SKM-1 (cell line): ENCODE results near the gene ANKRD26.

Experiments used
- DNase-seq: peaks from one replicate; lab custom pipeline; 2025; ENCODE audit not compliant: unreplicated experiment; lab: John Stamatoyannopoulos, UW

The ANKRD26 gene

DNA sequence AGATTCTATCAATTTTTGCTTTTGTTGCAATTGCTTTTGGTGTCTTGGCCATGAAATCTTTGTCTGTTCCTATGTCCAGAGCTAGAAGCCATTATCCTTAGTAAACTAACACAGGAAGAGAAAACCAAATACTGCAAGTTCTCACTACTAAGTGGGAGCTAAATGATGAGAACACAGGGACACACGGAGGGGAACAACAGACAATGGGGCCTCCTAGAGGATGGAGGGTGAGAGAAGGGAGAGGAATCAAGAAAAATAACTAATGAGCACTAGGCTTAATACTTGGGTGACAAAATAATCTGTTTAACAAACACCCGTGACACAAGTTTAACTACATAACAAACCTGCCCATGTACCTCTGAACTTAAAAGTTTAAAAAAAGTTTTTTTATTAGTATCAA lies 78.2 kb downstream of the ANKRD26 start:
- no peak for DNase-seq

DNA sequence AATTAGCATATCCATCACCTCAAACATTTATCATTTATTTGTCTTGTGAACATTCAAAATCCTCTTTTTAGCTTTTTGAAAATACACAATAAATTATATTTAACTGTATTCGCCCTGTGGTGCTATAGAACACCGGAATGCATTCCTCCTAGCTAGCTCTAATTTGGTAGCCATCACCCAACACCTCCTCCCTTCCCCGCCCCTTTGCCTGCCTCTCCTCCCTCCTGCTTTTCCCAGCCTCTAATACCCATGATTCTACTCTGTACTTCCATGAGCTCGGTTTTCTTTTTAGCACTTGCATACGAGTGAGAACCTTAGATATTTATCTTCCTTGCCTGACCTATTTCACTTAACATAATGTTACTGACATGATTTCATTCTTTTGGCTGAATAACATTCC lies 80.1 kb downstream of the ANKRD26 start:
- no peak for DNase-seq

DNA sequence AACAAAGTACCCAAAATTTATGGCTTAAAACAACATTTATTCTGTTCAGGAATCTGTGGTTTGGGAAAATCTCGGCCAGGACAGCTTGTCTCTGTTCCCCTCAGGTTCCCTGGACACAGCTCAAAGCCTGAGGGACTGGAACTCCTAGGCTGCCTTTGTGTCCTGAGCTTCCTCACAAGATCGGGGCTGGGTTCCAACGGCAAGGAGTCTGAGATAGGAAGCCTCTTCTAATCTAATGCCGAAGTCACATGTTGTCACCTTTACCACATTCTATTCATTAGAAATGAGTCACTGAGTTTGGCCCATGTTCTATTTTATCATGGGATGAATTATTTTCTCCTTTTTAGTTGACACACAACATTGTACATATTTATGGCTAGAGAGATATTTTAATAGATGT lies 80.5 kb downstream of the ANKRD26 start:
- no peak for DNase-seq

DNA sequence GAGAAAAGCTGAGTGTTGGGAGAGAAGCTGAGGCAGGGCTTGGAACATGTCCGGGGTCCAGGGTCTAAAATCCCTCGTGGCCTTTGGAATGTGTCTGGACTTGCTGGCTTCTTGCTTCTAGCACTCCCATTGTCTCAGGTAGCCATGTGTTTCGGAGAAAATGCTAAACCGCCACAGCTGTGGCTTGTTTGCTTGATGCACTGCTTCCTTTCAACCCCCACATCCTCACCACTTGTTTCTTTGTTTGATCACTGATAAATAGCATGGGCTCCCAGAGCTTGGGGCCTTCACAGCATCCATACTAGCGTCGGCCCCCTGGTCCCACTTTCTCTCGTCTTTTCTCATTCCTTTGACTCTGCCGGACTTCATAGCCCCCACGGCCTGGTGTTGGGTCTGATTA lies 102.7 kb downstream of the ANKRD26 start:
- DNase-seq: no peak

DNA sequence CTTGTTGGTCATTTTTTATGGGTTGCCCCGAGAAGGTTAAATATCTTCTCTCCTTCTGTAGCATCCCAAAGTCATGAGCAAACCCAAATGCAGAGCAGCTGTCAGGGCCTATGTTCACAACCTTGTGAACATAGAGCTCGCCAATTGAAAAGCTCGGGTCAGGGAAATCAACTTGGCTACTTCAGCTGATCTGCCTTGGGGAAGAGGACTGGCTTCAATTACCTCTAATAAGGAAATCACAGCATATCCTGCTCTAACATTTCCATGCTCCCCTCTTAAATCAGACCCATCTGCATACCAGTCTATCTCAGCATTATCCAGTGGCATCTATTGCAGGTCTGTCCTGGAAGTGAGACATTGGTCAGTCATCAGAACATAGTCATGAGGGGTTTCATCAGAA lies 105.6 kb downstream of the ANKRD26 start:
- DNase-seq: no peak

DNA sequence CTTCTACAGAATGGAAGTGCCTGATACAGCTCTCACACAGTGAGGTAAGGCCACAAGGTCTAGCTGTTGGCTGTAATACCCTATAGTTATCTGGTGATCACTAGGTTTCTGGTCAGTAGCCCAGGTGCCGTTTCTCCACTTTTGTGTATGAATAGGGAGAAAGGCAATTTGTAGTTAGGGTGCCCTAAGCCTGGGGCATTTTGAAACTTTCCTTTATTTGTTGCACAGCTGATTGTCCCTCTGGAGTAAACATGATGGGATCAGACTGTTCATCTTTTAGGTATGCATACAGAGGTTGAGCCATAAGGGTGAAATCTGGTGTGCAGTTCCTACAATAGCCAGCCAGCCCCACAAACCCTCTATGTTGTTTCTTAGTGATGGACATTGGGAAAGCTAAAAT lies 112.4 kb downstream of the ANKRD26 start:
- DNase-seq: no peak

DNA sequence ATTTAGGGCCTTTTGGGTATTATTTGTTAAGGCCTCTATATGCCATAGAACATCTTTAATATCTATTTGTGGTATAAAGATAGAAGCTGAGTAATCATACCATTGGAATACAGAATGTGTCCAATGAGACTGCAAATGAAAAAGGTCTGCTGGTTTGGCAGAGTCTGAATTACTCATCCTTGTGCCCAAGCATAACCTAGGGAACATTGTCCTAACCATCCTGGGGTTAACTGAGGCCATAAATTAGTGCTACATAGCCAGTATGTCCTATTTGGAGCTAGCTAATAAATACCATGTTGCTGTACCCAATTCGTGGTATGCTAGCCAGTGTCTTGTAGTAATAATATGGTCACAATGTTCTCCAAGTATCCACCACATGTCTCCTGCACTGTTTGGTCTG lies 117.1 kb downstream of the ANKRD26 start:
- DNase-seq: no peak

DNA sequence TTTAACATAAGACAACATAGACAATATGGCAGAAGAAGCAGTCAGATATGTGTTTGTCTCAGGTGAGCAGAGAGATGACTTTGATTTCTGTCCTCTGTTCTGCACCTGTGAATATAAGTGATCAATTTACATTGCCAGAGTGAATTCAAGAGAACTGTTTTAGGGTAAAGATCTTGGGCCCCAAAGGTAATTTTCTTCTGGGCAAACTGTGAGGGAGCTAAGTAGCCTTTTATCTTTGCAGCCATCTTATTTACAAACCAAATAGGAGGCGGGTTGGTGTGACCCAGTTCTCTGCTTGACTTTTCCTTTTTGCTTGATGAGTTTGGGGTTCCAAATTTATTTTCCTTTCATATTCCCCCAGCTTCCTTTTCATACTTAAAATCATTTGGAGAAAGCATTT lies 118.2 kb downstream of the ANKRD26 start:
- no peak for DNase-seq

DNA sequence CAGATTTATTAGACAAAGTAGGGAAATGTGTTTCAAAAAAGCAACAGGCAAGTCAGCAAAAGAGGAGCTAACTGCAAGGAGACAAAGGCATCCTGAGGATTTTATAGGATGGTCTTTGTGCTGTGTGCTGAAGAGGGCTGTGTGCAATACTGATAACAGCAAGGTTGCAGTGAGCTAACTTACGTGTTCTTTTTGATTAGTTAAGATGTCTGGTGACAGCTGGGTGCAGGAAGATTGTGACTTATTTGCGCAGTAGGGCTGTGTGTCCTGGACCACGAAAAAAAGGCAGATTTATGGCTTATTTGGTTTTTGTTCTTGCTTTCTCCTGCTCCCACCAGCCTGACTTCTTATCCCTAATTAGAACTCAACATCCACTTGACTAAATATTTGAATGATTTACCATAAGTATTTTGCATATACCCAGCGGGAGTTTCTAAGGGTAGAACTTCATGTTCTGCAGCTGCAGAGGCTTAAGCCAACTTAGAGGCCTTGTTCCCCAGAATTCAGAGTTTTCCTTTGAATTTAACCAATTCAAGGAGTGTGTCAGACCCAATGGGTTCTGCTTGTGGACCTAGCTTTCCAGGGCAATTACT lies 119.0 kb downstream of the ANKRD26 start:
- DNase-seq: no peak

DNA sequence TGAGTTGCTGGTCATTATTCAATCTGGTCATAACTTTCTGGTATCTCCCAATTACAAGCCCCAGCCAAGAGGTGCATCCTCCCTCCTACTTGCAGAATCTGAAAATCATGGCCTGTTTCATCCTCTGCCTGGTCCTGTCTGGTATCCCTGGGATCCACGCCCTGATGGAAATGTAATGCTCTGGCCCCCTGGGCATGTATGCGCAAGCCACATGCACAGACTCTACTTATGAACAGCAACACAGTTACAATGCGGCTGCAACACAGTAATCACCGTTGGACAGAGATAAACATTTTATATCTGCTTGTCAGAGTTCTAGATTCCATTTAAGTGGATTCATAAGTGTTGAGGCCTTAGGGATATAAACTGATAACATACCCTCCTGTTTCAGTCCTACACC lies 121.8 kb downstream of the ANKRD26 start:
- DNase-seq: no peak

DNA sequence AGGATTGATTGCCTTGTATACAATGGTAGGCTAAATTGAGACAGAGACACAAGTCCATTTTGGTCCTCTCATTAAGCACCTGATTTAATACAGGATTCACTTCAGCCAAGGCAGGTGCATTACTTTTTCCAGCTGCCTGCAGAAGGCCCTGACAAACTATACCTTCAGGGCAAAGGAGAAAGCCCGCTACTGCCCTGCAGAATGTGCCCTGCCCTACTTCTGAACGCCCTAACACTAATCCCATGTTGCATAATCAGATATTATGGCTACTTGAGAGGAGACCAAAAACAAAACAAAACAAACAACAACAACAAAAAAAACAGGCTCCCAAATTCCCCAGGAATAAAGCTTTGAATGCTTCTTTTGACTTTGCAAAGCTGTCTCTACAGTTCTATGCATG lies 122.7 kb downstream of the ANKRD26 start:
- no peak for DNase-seq

DNA sequence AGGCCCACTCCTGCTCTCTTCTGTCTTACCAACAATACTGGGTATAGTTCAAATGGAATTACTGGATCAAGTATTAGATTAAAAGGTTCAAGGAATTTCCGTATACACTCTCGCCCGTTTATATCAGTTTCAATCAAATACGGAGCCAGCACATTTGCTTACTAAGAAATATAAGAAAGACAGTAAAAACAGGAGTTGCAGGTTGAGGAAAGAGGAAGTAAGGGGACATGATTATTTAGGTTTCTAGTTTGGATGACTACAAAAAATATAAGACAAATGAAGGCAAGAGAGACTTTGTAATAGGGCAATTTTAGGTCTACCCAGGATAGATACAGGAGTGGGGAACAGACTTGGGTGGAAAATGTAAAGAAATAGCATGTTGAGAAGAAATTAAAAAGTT lies 129.6 kb downstream of the ANKRD26 start:
- no peak for DNase-seq

DNA sequence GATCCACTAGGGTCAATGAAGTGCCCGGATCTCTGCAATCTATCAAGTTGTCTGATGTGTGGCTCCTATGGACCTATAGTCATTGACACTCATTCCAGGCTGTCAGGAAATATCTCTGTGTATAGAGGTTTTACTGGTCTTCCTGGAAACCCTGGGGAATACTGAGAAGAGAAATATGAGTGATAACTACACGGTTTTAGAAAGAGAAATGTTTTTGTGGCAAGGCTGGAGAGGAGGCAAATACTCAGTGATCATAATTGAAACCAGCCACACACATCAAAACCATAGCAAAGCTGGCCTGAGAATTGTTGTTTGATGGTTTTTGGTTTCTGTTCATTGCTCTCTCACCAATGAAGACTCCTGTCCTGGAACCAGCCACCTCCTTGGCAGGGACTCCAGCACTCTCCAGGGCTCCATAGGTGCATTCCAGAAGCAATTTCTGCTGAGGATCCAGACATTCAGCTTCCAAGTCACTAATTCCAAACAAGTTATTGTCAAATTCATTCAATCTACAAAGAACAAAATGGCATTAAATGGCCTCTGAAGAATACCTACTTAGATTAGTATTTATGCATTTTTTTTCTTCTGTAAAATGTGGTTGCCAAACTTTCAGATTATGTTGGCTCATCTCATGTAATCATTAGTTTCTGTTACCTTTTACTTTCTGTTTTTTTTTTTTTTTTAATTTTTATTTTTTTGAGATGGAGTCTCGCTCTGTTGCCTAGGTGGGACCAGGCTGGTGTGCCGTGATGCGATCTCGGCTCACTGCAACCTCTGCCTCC lies 131.0 kb downstream of the ANKRD26 start:
- DNase-seq: no peak

DNA sequence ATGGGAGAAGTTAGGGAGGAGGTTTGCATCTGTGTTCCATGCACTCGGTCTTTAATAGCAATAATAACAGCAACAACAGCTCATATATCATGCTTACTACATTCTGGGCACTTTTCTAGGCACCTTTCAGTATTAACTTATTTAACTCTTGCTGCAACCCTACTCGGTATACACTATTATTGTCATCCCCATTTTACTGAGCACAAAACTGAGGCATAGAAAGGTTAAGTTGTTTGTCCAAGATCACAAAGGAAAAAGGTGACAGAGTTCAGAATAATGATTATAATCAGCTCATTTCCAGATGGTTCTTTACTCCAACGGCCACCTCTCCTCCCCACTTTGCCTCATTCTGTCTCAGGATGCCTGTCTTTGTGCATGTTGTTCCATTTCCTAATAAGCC lies 137.5 kb downstream of the ANKRD26 start:
- no peak for DNase-seq

DNA sequence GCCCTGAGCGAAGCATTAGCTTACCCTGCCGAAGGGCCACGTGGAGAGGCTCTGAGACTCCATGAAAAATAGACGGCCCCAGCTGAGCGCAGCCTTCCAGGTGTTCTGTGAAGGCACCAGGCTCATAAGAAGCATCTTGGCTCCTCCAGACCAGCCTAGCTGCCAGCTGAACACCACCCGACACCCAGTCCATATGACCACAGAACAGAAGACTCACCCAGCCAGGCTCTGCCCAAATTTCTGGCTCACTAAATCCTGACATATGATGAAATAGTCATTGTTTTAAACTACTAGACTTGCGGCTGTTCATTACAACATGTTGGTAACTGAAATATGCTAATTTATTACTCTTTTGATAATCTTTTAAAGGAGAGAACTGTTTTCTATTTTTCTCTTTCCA lies 140.0 kb downstream of the ANKRD26 start:
- DNase-seq: no peak

DNA sequence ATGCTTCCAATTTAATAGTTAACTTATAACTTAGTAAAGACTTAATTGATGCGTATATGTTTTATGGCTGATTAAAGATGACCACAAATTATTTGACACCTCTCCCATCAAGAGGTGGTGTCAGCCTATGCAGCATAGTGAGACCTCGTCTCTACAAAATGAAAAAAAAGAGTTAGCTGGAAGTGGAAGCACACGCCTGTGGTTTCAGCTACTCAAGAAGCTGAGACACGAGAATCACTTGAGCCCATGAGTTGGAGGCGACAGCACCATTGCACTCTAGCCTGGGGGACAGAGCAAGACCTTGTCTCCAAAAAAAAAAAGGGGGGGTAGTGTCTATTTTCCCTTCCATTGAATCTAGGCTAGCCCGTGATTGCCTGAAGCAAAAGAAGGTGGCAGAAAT lies 140.5 kb downstream of the ANKRD26 start:
- no peak for DNase-seq
